ENCODE measurements around the gene COMMD9. TPM values are rescaled to one million over a fixed set of nuclear protein-coding genes. Genes with fewer than 3 reads are reported as not detected.
"Not testable (repeated sequence)": the region's sequence is repeated elsewhere in the genome, so short reads cannot be mapped to it uniquely, and the experiment has no call there.

Gene COMMD9
- total RNA-seq, 3 donors from 2014 or later (not counting 1 experiment from before 2014, with no cell fraction given), result 64.6 to 79.1 (median 74.0) TPM

GRCh38 chr11:36328966-36329673 lies 39.9 kb upstream of the COMMD9 start:
- no peak overlapping the region for H3K27ac Mint-ChIP-seq
- peaks cover 7% of the 10 kb centered on the region for H3K36me3 Mint-ChIP-seq
- no peak overlapping the region for H3K4me3 Mint-ChIP-seq
- Histone ChIP-seq H3K36me3 (ENCODE audit: control insufficient read depth, insufficient read depth, low read length) (no peaks in the 10 kb centered on the region), H3K9me3 (ENCODE audit: control insufficient read depth, insufficient read depth, low read length) (no peaks in the 10 kb centered on the region), H3K4me3 (ENCODE audit: low read length) (no peak overlapping the region), H3K27me3 (ENCODE audit: control insufficient read depth, insufficient read depth, low read length) (no peaks in the 10 kb centered on the region), H3K4me1 (ENCODE audit: control insufficient read depth, insufficient read depth, low read length) (no peaks in the 10 kb centered on the region), H3K27ac (ENCODE audit: low read length) (no peak overlapping the region)
- H3K9me3 Mint-ChIP-seq, result no peaks in the 10 kb centered on the region
- DNase-seq (no peak), ATAC-seq (no peak)
- no peak for TF ChIP-seq CTCF (IDR thresholded peaks at IDR 0.05)
- WGBS (ENCODE audit: insufficient coverage), result 100% methylated on average over 2 of the region's 2 CpGs
- no peaks in the 10 kb centered on the region for H3K4me1 Mint-ChIP-seq
- H3K27me3 Mint-ChIP-seq (ENCODE audit: low read depth in 2 of 2), result peaks cover 7 to 16% of the 10 kb centered on the region in 2 donors
- intact Hi-C loops (cut with micrococcal nuclease), result no loop called here

DNA sequence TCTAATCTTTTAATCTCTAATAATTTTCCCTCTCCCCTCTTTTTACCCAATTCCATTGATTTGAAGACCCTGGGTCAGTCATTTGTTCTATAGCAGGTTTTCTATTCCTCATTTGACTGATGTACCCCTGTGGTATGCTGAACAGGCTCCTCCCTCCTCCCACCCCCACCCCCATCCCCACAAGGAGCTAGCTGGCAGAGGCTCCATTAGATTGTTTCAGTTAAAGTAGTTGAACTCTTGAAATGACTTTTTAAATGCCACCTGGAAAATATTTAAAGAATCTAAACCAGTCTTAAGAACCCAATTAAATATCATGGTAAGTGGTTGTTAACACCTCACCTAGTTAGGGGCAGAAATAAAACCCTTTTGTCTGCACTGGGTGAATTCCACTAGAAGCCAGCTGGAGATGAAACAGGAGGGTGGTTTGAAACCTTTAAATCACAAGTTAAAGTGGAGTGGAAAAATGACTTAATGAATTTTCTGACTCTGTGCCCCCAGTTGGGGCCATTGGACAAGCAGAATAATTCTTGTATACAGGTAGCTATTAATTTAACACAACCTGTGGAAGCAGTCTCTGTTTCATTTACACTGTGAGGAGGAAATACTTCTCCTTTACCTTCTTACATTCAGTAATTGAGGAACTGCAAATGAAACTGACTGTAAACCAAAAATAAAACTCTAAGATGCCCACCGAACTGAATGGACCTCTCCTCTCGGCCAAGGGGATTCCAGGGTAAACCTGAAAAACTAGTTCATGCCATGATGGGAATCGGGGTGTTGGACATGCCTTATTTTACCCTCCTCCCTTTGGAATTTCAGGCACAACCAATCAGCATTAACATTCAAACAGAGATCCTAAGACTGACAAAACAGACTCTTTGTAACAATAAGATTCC lies 37.5 kb upstream of the COMMD9 start:
- Mint-ChIP-seq H3K4me1 (no peaks in the 10 kb centered on the region), H3K4me3 (no peak overlapping the region), H3K27me3 (ENCODE audit: low read depth in 2 of 2) (peaks cover 2 to 7% of the 10 kb centered on the region in 2 donors), H3K36me3 (no peaks in the 10 kb centered on the region), H3K27ac (no peak overlapping the region), H3K9me3 (no peaks in the 10 kb centered on the region)
- no peak for TF ChIP-seq CTCF (IDR thresholded peaks at IDR 0.05)
- intact Hi-C loops (cut with micrococcal nuclease), result no loop called here
- ATAC-seq (no peak), DNase-seq (no peak)
- no peak overlapping the region for H3K4me3 ChIP-seq (ENCODE audit: low read length)
- 59% methylated on average over 3 of the region's 3 CpGs for WGBS (ENCODE audit: insufficient coverage)
- H3K4me1 ChIP-seq (ENCODE audit: control insufficient read depth, insufficient read depth, low read length), result no peaks in the 10 kb centered on the region
- H3K27ac ChIP-seq (ENCODE audit: low read length), result no peak overlapping the region
- H3K36me3 ChIP-seq (ENCODE audit: control insufficient read depth, insufficient read depth, low read length), result no peaks in the 10 kb centered on the region
- H3K9me3 ChIP-seq (ENCODE audit: control insufficient read depth, insufficient read depth, low read length), result no peaks in the 10 kb centered on the region
- H3K27me3 ChIP-seq (ENCODE audit: control insufficient read depth, insufficient read depth, low read length), result no peaks in the 10 kb centered on the region

GRCh38 chr11:36325403-36325802 lies 36.2 kb upstream of the COMMD9 start:
- WGBS (ENCODE audit: insufficient coverage), result 94% methylated on average over 3 of the region's 5 CpGs
- H3K4me3 Mint-ChIP-seq; H3K4me1 ChIP-seq (ENCODE audit: control insufficient read depth, insufficient read depth, low read length); H3K4me1 Mint-ChIP-seq; H3K36me3 Mint-ChIP-seq; DNase-seq; H3K27ac ChIP-seq (ENCODE audit: low read length); H3K27me3 Mint-ChIP-seq (ENCODE audit: low read depth in 2 of 2); H3K36me3 ChIP-seq (ENCODE audit: control insufficient read depth, insufficient read depth, low read length); ATAC-seq; H3K27ac Mint-ChIP-seq; H3K27me3 ChIP-seq (ENCODE audit: control insufficient read depth, insufficient read depth, low read length); intact Hi-C loops (cut with micrococcal nuclease); H3K9me3 Mint-ChIP-seq; H3K4me3 ChIP-seq (ENCODE audit: low read length); H3K9me3 ChIP-seq (ENCODE audit: control insufficient read depth, insufficient read depth, low read length): not testable (repeated sequence)

DNA sequence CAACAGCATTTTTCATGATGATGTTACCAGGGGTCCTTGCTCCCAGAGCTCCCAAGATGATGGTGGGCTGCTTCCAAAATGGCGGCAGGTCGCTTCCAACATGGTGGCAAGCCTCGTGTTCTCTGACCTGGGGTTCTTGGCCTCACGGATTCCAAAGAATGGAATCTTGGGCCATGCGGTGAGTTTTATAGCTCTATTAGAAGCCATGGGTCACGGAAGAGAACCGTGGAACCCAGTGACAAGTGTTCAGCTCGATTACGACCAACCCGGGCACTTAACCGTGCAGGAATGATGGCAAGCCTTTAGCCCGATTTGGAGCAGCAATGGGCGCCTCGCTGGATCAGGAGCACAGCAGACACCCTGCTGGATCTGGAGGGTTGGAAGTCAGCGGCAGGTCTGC lies 35.7 kb upstream of the COMMD9 start:
- H3K36me3 ChIP-seq (ENCODE audit: control insufficient read depth, insufficient read depth, low read length); H3K9me3 ChIP-seq (ENCODE audit: control insufficient read depth, insufficient read depth, low read length); ATAC-seq; H3K27ac ChIP-seq (ENCODE audit: low read length); H3K36me3 Mint-ChIP-seq; H3K4me3 Mint-ChIP-seq; H3K4me1 ChIP-seq (ENCODE audit: control insufficient read depth, insufficient read depth, low read length); H3K27me3 ChIP-seq (ENCODE audit: control insufficient read depth, insufficient read depth, low read length); H3K9me3 Mint-ChIP-seq; H3K27me3 Mint-ChIP-seq (ENCODE audit: low read depth in 2 of 2); H3K27ac Mint-ChIP-seq; H3K4me3 ChIP-seq (ENCODE audit: low read length); DNase-seq; H3K4me1 Mint-ChIP-seq; intact Hi-C loops (cut with micrococcal nuclease): not testable (repeated sequence)
- WGBS (ENCODE audit: insufficient coverage), result 96% methylated on average over 15 of the region's 15 CpGs
